Measurements from ENCODE around the gene NIP7. TPM values are rescaled to one million over a fixed set of nuclear protein-coding genes. Genes with fewer than 3 reads are reported as not detected.

NIP7 gene
- total RNA-seq, 2 donors from 2014 or later: 22.0 to 23.7 TPM

DNA sequence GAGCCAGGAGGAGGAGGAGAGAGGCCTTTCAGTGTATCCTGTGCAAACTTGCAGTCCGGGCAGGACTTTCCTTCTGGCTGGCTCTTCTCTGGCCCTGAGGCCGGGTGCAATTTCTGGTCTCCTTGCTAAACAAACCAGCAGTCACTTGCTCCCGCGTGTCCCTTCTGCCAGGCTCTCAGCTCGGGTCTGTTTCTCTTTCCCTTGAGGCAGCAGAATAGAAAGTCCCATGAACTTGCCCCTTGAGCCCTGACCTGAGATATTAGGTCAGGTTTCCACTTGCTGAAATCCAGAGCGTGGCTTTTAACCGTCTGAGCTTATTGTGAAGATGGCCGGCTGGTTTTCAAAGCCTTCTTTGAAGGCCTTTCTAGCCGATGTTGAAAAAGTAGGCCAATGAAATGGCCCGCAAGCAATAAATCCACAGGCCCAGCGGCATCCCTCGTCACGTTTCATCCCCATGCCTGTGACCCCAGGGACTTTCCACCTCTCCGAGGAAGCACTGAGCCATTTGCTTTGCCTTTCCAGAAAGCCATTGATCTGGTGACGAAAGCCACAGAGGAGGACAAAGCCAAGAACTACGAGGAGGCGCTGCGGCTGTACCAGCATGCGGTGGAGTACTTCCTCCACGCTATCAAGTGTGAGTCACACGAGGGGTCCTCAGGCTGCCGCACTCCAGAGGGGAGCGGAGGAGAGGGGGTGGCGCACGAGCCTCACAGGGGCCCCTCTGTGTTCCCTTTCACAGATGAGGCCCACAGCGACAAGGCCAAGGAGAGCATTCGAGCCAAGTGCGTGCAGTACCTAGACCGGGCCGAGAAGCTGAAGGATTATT, 23.9 kb upstream of the NIP7 start:
- H3K4me1 ChIP-seq: peaks cover 5% of the 10 kb centered on the region
- no peaks in the 10 kb centered on the region for H3K9me3 ChIP-seq
- H3K9ac ChIP-seq (ENCODE audit: low read depth in 2 of 2, low read length in 2 of 2): no peak overlapping the region
- no peak overlapping the region for H3K4me3 ChIP-seq
- intact Hi-C loops (cut with DNase I): loop anchor here (10.0 kb wide), 1 partner anchor 59 kb away; no protein-coding TSS in a partner anchor
- DNase-seq: no peak
- TF ChIP-seq, protein P1, sequence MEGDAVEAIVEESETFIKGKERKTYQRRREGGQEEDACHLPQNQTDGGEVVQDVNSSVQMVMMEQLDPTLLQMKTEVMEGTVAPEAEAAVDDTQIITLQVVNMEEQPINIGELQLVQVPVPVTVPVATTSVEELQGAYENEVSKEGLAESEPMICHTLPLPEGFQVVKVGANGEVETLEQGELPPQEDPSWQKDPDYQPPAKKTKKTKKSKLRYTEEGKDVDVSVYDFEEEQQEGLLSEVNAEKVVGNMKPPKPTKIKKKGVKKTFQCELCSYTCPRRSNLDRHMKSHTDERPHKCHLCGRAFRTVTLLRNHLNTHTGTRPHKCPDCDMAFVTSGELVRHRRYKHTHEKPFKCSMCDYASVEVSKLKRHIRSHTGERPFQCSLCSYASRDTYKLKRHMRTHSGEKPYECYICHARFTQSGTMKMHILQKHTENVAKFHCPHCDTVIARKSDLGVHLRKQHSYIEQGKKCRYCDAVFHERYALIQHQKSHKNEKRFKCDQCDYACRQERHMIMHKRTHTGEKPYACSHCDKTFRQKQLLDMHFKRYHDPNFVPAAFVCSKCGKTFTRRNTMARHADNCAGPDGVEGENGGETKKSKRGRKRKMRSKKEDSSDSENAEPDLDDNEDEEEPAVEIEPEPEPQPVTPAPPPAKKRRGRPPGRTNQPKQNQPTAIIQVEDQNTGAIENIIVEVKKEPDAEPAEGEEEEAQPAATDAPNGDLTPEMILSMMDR (IDR thresholded peaks at IDR 0.05): no peak
- H3K36me3 ChIP-seq: peaks cover 28% of the 10 kb centered on the region
- H3K27ac ChIP-seq: no peak overlapping the region
- H3K27me3 ChIP-seq: no peaks in the 10 kb centered on the region

- no peaks in the 10 kb centered on the region for H3K27me3 ChIP-seq
- H3K36me3 ChIP-seq: peaks cover 36% of the 10 kb centered on the region
- H3K9me3 ChIP-seq: no peaks in the 10 kb centered on the region
- intact Hi-C loops (cut with DNase I): loop anchor here (10.0 kb wide), 1 partner anchor 58 kb away; no protein-coding TSS in a partner anchor
- no peak for DNase-seq
- H3K4me1 ChIP-seq: peaks cover 5% of the 10 kb centered on the region
- H3K9ac ChIP-seq (ENCODE audit: low read depth in 2 of 2, low read length in 2 of 2): no peak overlapping the region
- H3K4me3 ChIP-seq: no peak overlapping the region
- H3K27ac ChIP-seq: no peak overlapping the region
- TF ChIP-seq, protein P1 (IDR thresholded peaks at IDR 0.05): no peak
Measured at GRCh38 chr16:69316595-69317034, 23.0 kb upstream of the NIP7 start.

- Histone ChIP-seq H3K36me3 (peaks cover 44% of the 10 kb centered on the region), H3K27ac (no peak overlapping the region), H3K27me3 (no peaks in the 10 kb centered on the region), H3K4me3 (no peak overlapping the region), H3K9ac (ENCODE audit: low read depth in 2 of 2, low read length in 2 of 2) (no peak overlapping the region), H3K4me1 (no peaks in the 10 kb centered on the region), H3K9me3 (no peaks in the 10 kb centered on the region)
- DNase-seq: no peak
- intact Hi-C loops (cut with DNase I): loop anchor here (10.0 kb wide), 1 partner anchor 56 kb away; no protein-coding TSS in a partner anchor
- TF ChIP-seq, protein P1 (IDR thresholded peaks at IDR 0.05): no peak
Measured at GRCh38 chr16:69318177-69318910, 21.2 kb upstream of the NIP7 start.

DNA sequence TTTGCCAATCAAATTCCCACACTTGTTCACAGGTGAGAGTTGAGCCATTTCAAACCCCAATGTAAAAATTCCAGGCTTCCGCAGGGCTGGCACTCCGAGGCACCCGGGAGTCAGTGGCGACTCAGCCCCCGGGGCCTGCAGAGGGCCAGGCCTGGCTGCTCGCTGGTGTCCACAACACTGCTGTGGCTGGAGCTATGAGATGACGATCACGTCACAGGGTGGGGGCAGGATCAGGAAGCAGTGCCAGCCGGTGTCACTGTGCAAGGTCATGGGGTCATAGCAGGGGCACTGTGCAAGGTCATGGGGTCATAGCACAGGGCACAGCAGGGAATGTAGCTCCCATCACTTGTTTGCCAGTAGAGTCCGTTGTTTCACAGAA, 20.7 kb upstream of the NIP7 start:
- DNase-seq: no peak
- H3K9me3 ChIP-seq: no peaks in the 10 kb centered on the region
- intact Hi-C loops (cut with DNase I): loop anchor here (10.0 kb wide), 1 partner anchor 56 kb away; no protein-coding TSS in a partner anchor
- H3K27me3 ChIP-seq: no peaks in the 10 kb centered on the region
- TF ChIP-seq, protein P1 (IDR thresholded peaks at IDR 0.05): no peak
- peaks cover 1% of the 10 kb centered on the region for H3K4me1 ChIP-seq
- no peak overlapping the region for H3K9ac ChIP-seq (ENCODE audit: low read depth in 2 of 2, low read length in 2 of 2)
- H3K36me3 ChIP-seq: peaks cover 45% of the 10 kb centered on the region
- no peak overlapping the region for H3K4me3 ChIP-seq
- H3K27ac ChIP-seq: no peak overlapping the region

GRCh38 chr16:69319381-69319780, 20.2 kb upstream of the NIP7 start:
- Histone ChIP-seq H3K4me3 (no peak overlapping the region), H3K9ac (ENCODE audit: low read depth in 2 of 2, low read length in 2 of 2) (no peak overlapping the region), H3K36me3 (peaks cover 45% of the 10 kb centered on the region), H3K9me3 (no peaks in the 10 kb centered on the region), H3K27me3 (no peaks in the 10 kb centered on the region), H3K4me1 (peaks cover 4% of the 10 kb centered on the region), H3K27ac (no peak overlapping the region)
- DNase-seq: no peak
- intact Hi-C loops (cut with DNase I): loop anchor here (10.0 kb wide), 1 partner anchor 55 kb away; no protein-coding TSS in a partner anchor
- TF ChIP-seq, protein P1 (IDR thresholded peaks at IDR 0.05): no peak
